Measurements from ENCODE around the gene LHFPL6. TPM values are rescaled to one million over a fixed set of nuclear protein-coding genes. Genes with fewer than 3 reads are reported as not detected.

Gene LHFPL6
- total and polyA plus RNA-seq, 9 of the 15 experiments (the other 6 are each of a cell fraction or from before 2014, with no cell fraction given): 0.18 TPM; not detected in 8

DNA sequence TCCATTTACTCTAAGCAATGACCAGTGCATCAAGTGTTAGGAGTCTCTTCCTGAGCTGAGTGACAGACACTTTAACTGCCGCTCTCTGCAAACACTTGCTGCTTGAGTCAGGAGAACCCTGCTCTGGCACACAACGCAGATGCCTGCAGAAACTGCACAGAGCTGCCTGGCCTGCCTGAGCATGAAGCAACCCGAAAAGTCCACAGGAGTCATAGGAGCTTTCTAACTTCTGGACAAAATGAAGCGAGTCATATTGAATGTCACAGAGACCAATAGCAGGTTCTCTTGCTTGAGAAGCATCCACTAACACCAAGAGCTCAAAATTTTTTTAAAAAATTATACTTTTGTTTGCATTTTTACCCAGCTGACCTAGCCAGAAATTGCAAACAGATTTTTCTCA, 232.4 kb downstream of the LHFPL6 start:
- DNase-seq (ENCODE audit: extremely low read depth in 1 of 4, low spot score in 3 of 4) (no peak), ATAC-seq (no peak), FAIRE-seq (no peak)
- no peaks in the 10 kb centered on the region for H3K27me3 ChIP-seq (ENCODE audit: control insufficient read depth in 2 of 2, insufficient read depth in 2 of 2, low read length in 2 of 2)
- no peaks in the 10 kb centered on the region for H3K9me1 ChIP-seq (ENCODE audit: control insufficient read depth, insufficient read depth, low read length)
- no peak overlapping the region for H3K9ac ChIP-seq (ENCODE audit: insufficient read depth in 1 of 2, low read depth in 2 of 2, low read length in 2 of 2)
- no peaks in the 10 kb centered on the region for H3K9me3 ChIP-seq (replicated peaks; ENCODE audit: control insufficient read depth, insufficient read depth, low read depth, low read length)
- ChIA-PET POLR2A (interaction anchor here (0.6 kb wide), 1 partner anchor 767 kb away, joined by 3 read pairs; no protein-coding TSS in a partner anchor), CTCF (ENCODE audit: low intra/inter-chr PET ratio) (no interaction called here)
- no peaks in the 10 kb centered on the region for H4K20me1 ChIP-seq (replicated peaks; ENCODE audit: control insufficient read depth, insufficient read depth, low read length)
- no peaks in the 10 kb centered on the region for H3K4me1 ChIP-seq (replicated peaks in 1 of 2; ENCODE audit: control insufficient read depth in 2 of 2, insufficient read depth in 2 of 2, low read length in 2 of 2)
- BruUV-seq (replicated peaks): no TSS peak
- no peak overlapping the region for H3K4me2 ChIP-seq (ENCODE audit: insufficient read depth, low read length)
- no peak overlapping the region for H3K4me3 ChIP-seq
- 0% methylated on average over 4 of the region's 4 CpGs for WGBS (ENCODE audit: insufficient coverage, low coverage, missing lambda C conversion rate)
- no peak overlapping the region for H3K27ac ChIP-seq (ENCODE audit: extremely low read depth, low read depth, low read length)
- intact Hi-C loops (cut with micrococcal nuclease): no loop called here
- no peaks in the 10 kb centered on the region for H3K36me3 ChIP-seq (ENCODE audit: control insufficient read depth, insufficient read depth, low read length)
- TF ChIP-seq NCOA1 (IDR thresholded peaks at IDR 0.05; ENCODE audit: low read depth) (no peak), ZNF140 (CRISPR knock-in tag; IDR thresholded peaks at IDR 0.05) (no peak), RBM34 (IDR thresholded peaks at IDR 0.05; ENCODE audit: borderline replicate concordance, insufficient read depth, low read length) (no peak), ZNF507 (tag; conservative IDR thresholded peaks at IDR 0.05) (no peak), CEBPG (CRISPR knock-in tag; IDR thresholded peaks at IDR 0.05) (no peak), CEBPG (tag; conservative IDR thresholded peaks at IDR 0.05 in 1 of 2, IDR thresholded peaks at IDR 0.05 in 1 of 2) (no peak)
- TF ChIP-seq, protein P1, sequence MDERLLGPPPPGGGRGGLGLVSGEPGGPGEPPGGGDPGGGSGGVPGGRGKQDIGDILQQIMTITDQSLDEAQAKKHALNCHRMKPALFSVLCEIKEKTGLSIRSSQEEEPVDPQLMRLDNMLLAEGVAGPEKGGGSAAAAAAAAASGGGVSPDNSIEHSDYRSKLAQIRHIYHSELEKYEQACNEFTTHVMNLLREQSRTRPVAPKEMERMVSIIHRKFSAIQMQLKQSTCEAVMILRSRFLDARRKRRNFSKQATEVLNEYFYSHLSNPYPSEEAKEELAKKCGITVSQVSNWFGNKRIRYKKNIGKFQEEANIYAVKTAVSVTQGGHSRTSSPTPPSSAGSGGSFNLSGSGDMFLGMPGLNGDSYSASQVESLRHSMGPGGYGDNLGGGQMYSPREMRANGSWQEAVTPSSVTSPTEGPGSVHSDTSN (CRISPR knock-in tag; IDR thresholded peaks at IDR 0.05; ENCODE audit: low read depth): no peak
- TF ChIP-seq, protein P1 (tag; conservative IDR thresholded peaks at IDR 0.05; ENCODE audit: low read depth): no peak
- H3K79me2 ChIP-seq (ENCODE audit: control insufficient read depth, insufficient read depth, low read length): no peaks in the 10 kb centered on the region
- in situ Hi-C loops (cut with MboI): no loop called here
- no peak overlapping the region for H2AFZ ChIP-seq (ENCODE audit: low read depth, low read length)
